Measurements from ENCODE around the gene CAB39L.

CAB39L gene

GRCh38 chr13:49353908-49354307 is 90.0 kb downstream of the CAB39L start:
- Histone ChIP-seq H3K79me2 (ENCODE audit: low read length) (no peaks in the 10 kb centered on the region), H3K36me3 (replicated peaks; ENCODE audit: low read depth, low read length) (no peaks in the 10 kb centered on the region), H3K27ac (ENCODE audit: low read length) (no peak overlapping the region), H3K27me3 (ENCODE audit: low read depth, low read length) (no peaks in the 10 kb centered on the region), H3K9ac (ENCODE audit: low read length) (no peak overlapping the region), H4K20me1 (ENCODE audit: insufficient read depth, low read length) (no peaks in the 10 kb centered on the region), H3K4me2 (ENCODE audit: low read length) (no peak overlapping the region), H2AFZ (ENCODE audit: low read depth, low read length) (no peak overlapping the region), H3K9me3 (ENCODE audit: insufficient read depth, low read length) (no peaks in the 10 kb centered on the region), H3K4me3 (ENCODE audit: low read length) (no peak overlapping the region), H3K4me1 (ENCODE audit: low read length) (no peaks in the 10 kb centered on the region)
- TF ChIP-seq CTCF (IDR thresholded peaks at IDR 0.05; ENCODE audit: low read depth, low read length) (no peak), EZH2phosphoT487 (IDR thresholded peaks at IDR 0.05; ENCODE audit: low read depth) (no peak)

- no peaks in the 10 kb centered on the region for H3K4me1 ChIP-seq (ENCODE audit: low read length)
- H3K9ac ChIP-seq (ENCODE audit: low read length) = no peak overlapping the region
- no peak overlapping the region for H3K4me2 ChIP-seq (ENCODE audit: low read length)
- no peak overlapping the region for H3K27ac ChIP-seq (ENCODE audit: low read length)
- H2AFZ ChIP-seq (ENCODE audit: low read depth, low read length) = no peak overlapping the region
- TF ChIP-seq EZH2phosphoT487 (IDR thresholded peaks at IDR 0.05; ENCODE audit: low read depth) (no peak), CTCF (IDR thresholded peaks at IDR 0.05; ENCODE audit: low read depth, low read length) (no peak)
- no peaks in the 10 kb centered on the region for H3K9me3 ChIP-seq (ENCODE audit: insufficient read depth, low read length)
- no peaks in the 10 kb centered on the region for H3K79me2 ChIP-seq (ENCODE audit: low read length)
- H4K20me1 ChIP-seq (ENCODE audit: insufficient read depth, low read length) = no peaks in the 10 kb centered on the region
- no peaks in the 10 kb centered on the region for H3K36me3 ChIP-seq (replicated peaks; ENCODE audit: low read depth, low read length)
- no peaks in the 10 kb centered on the region for H3K27me3 ChIP-seq (ENCODE audit: low read depth, low read length)
- no peak overlapping the region for H3K4me3 ChIP-seq (ENCODE audit: low read length)
These were observed 92.0 kb downstream of the CAB39L start for GRCh38 chr13:49351871-49352270.

- Histone ChIP-seq H3K4me3 (ENCODE audit: low read length) (no peak overlapping the region), H4K20me1 (ENCODE audit: insufficient read depth, low read length) (no peaks in the 10 kb centered on the region), H3K9ac (ENCODE audit: low read length) (no peak overlapping the region), H3K4me1 (ENCODE audit: low read length) (no peaks in the 10 kb centered on the region), H3K79me2 (ENCODE audit: low read length) (no peaks in the 10 kb centered on the region), H3K9me3 (ENCODE audit: insufficient read depth, low read length) (no peaks in the 10 kb centered on the region), H3K27ac (ENCODE audit: low read length) (no peak overlapping the region), H3K27me3 (ENCODE audit: low read depth, low read length) (no peaks in the 10 kb centered on the region), H3K36me3 (replicated peaks; ENCODE audit: low read depth, low read length) (no peaks in the 10 kb centered on the region), H3K4me2 (ENCODE audit: low read length) (no peak overlapping the region), H2AFZ (ENCODE audit: low read depth, low read length) (no peak overlapping the region)
- TF ChIP-seq CTCF (IDR thresholded peaks at IDR 0.05; ENCODE audit: low read depth, low read length) = no peak
- no peak for TF ChIP-seq EZH2phosphoT487 (IDR thresholded peaks at IDR 0.05; ENCODE audit: low read depth)
These were observed 95.1 kb downstream of the CAB39L start for GRCh38 chr13:49348751-49349150.

- H3K9ac ChIP-seq (ENCODE audit: low read length) = no peak overlapping the region
- no peak overlapping the region for H3K4me3 ChIP-seq (ENCODE audit: low read length)
These were observed 96.0 kb downstream of the CAB39L start for GRCh38 chr13:49347650-49348385.

More at GRCh38 chr13:49347650-49348385, 96.0 kb downstream of the CAB39L start:
- Histone ChIP-seq H3K27me3 (ENCODE audit: low read depth, low read length) (no peaks in the 10 kb centered on the region), H3K9me3 (ENCODE audit: insufficient read depth, low read length) (no peaks in the 10 kb centered on the region), H3K4me1 (ENCODE audit: low read length) (no peaks in the 10 kb centered on the region), H3K36me3 (replicated peaks; ENCODE audit: low read depth, low read length) (no peaks in the 10 kb centered on the region), H3K27ac (ENCODE audit: low read length) (no peak overlapping the region), H3K79me2 (ENCODE audit: low read length) (no peaks in the 10 kb centered on the region), H4K20me1 (ENCODE audit: insufficient read depth, low read length) (no peaks in the 10 kb centered on the region), H3K4me2 (ENCODE audit: low read length) (no peak overlapping the region), H2AFZ (ENCODE audit: low read depth, low read length) (no peak overlapping the region)
- TF ChIP-seq EZH2phosphoT487 (IDR thresholded peaks at IDR 0.05; ENCODE audit: low read depth) (no peak), CTCF (IDR thresholded peaks at IDR 0.05; ENCODE audit: low read depth, low read length) (no peak)

All from OCI-LY3 (cell line).